ENCODE results near the gene VAV3. TPM values are rescaled to one million over a fixed set of nuclear protein-coding genes. Genes with fewer than 3 reads are reported as not detected.

VAV3 gene
- total and polyA plus RNA-seq, 2 of the 8 experiments (the other 6 are each of a cell fraction or from before 2014, with no cell fraction given) = 2.9 to 7.9 TPM

GRCh38 chr1:107776900-107777663 is 187.9 kb downstream of the VAV3 start:
- H2BK12ac ChIP-seq (ENCODE audit: low read depth, low read length) = no peak overlapping the region
- no peaks in the 10 kb centered on the region for H3K79me2 ChIP-seq (ENCODE audit: control insufficient read depth in 1 of 2, insufficient read depth in 2 of 2, low read length in 2 of 2)
- no peaks in the 10 kb centered on the region for H3K79me1 ChIP-seq (ENCODE audit: low read depth, low read length)
- no peak overlapping the region for H3K9ac ChIP-seq (replicated peaks in 1 of 4; ENCODE audit: extremely low read depth in 1 of 4, low read depth in 3 of 4, low read length in 3 of 4)
- no peak for DNase-seq (ENCODE audit: low read depth in 1 of 2, low spot score in 2 of 2)
- H3K4ac ChIP-seq (replicated peaks; ENCODE audit: insufficient read length, low read depth, low read length) = no peak overlapping the region
- no peak overlapping the region for H3K27ac ChIP-seq (ENCODE audit: low read depth, low read length)
- H3K4me2 ChIP-seq (ENCODE audit: insufficient read depth in 1 of 2, low read depth in 2 of 2, low read length in 2 of 2) = no peak overlapping the region
- 89% methylated on average over 4 of the region's 4 CpGs; no CpG with 5 or more reads in 1 of the 2 experiments for WGBS, 2 experiments (ENCODE audit: extremely low coverage in 1 of 2, insufficient coverage in 1 of 2, insufficient read length in 1 of 2, insufficient replicate concordance in 2 of 2, low coverage in 1 of 2, low lambda C conversion rate in 2 of 2, missing lambda C conversion rate in 1 of 2)
- no peak overlapping the region for H2BK5ac ChIP-seq (ENCODE audit: low read depth, low read length)
- no peaks in the 10 kb centered on the region for H3K27me3 ChIP-seq (replicated peaks in 1 of 4; ENCODE audit: control insufficient read depth in 3 of 4, extremely low read depth in 1 of 4, insufficient read depth in 3 of 4, low read length in 3 of 4)
- no peak overlapping the region for H2AK5ac ChIP-seq (ENCODE audit: low read depth, low read length)
- no peaks in the 10 kb centered on the region for H3K23me2 ChIP-seq (ENCODE audit: low read depth, low read length)
- H3K36me3 ChIP-seq (ENCODE audit: control insufficient read depth in 2 of 4, insufficient read depth in 4 of 4, low read length in 3 of 4) = no peaks in the 10 kb centered on the region
- no peak overlapping the region for H4K91ac ChIP-seq (replicated peaks; ENCODE audit: insufficient read length, low read length)
- no peak overlapping the region for H2BK15ac ChIP-seq (ENCODE audit: low read length)
- ChIA-PET POLR2A (ENCODE audit: partially characterized antibody) (no interaction called here), CTCF (ENCODE audit: partially characterized antibody) (interaction anchor here (0.5 to 19.2 kb wide), 4 partner anchors 138 to 361 kb away, joined by 3 to 433 read pairs (median 3); no protein-coding TSS in a partner anchor)
- no peak overlapping the region for H3K56ac ChIP-seq (replicated peaks; ENCODE audit: insufficient read length, low read depth, low read length)
- no peak overlapping the region for H4K8ac ChIP-seq (ENCODE audit: extremely low read depth, insufficient read depth, low read length)
- H4K20me1 ChIP-seq (replicated peaks in 1 of 2; ENCODE audit: control insufficient read depth in 1 of 2, insufficient read depth in 2 of 2, low read length in 2 of 2) = peaks cover 0 to 1% of the 10 kb centered on the region in 2 experiments
- H3K14ac ChIP-seq (ENCODE audit: insufficient read length) = no peak overlapping the region
- no peak for FAIRE-seq
- no peaks in the 10 kb centered on the region for H3K4me1 ChIP-seq (replicated peaks in 1 of 4; ENCODE audit: control insufficient read depth in 3 of 4, insufficient read depth in 4 of 4, low read length in 3 of 4)
- TF ChIP-seq MAFK (IDR thresholded peaks at IDR 0.05; ENCODE audit: low read depth, low read length) = no peak
- no peak for TF ChIP-seq PHF8 (conservative IDR thresholded peaks at IDR 0.05; ENCODE audit: low read depth, low read length)
- TF ChIP-seq CREB1 (IDR thresholded peaks at IDR 0.05) = no peak
- no peak for TF ChIP-seq ATF3 (IDR thresholded peaks at IDR 0.05; ENCODE audit: insufficient read depth, low read depth, low read length)
- TF ChIP-seq JUND (IDR thresholded peaks at IDR 0.05; ENCODE audit: low read length) = no peak
- no peak for TF ChIP-seq SAP30 (IDR thresholded peaks at IDR 0.05; ENCODE audit: insufficient read depth, insufficient replicate concordance, low read length)
- no peak for TF ChIP-seq ATF2 (IDR thresholded peaks at IDR 0.05; ENCODE audit: low read length)
- no peak overlapping the region for H2BK20ac ChIP-seq (ENCODE audit: low read length)
- H4K5ac ChIP-seq (ENCODE audit: insufficient read length, low read depth, low read length) = no peak overlapping the region
- no peak overlapping the region for H2BK120ac ChIP-seq (replicated peaks; ENCODE audit: low read depth, low read length)
- H2AFZ ChIP-seq (ENCODE audit: low read length) = no peak overlapping the region
- no peak overlapping the region for H3K18ac ChIP-seq (ENCODE audit: extremely low read depth, low read length)
- no peak overlapping the region for H3K4me3 ChIP-seq (ENCODE audit: extremely low read depth in 1 of 4, insufficient read depth in 2 of 4, low read depth in 3 of 4, low read length in 4 of 4)
- H3K23ac ChIP-seq (ENCODE audit: insufficient read length) = no peak overlapping the region
- H3K9me3 ChIP-seq (ENCODE audit: insufficient read depth in 2 of 2, low read depth in 1 of 2, low read length in 1 of 2) = no peaks in the 10 kb centered on the region
